Smooth muscle cell (in vitro differentiated cells): Measurements from ENCODE around the gene PADI6. TPM values are rescaled to one million over a fixed set of nuclear protein-coding genes. Genes with fewer than 3 reads are reported as not detected.

Source experiments
- DNase-seq: peaks from one replicate; lab custom pipeline; 2025; ENCODE audit not compliant: unreplicated experiment; lab: John Stamatoyannopoulos, UW
- H2AFZ ChIP-seq: fragments of 200-600 bp; sonication (generic); 2 replicates; pipeline ENCODE4 v1.6.0; 2016; ENCODE audit warnings: antibody characterized with exemption, low read depth, mild to moderate bottlenecking
- H3F3A ChIP-seq: fragments of 200-600 bp; sonication (generic); 2 replicates; pipeline ENCODE4 v1.6.0; 2017; ENCODE audit warnings: antibody characterized with exemption, low read depth
- H3K27ac ChIP-seq: fragments of 200-600 bp; sonication (generic); 2 replicates; pipeline ENCODE4 v1.5.1; 2016; ENCODE audit warnings: low read depth, mild to moderate bottlenecking
- H3K27me3 ChIP-seq: fragments of 200-600 bp; sonication (generic); 2 replicates; pipeline ENCODE4 v1.6.1; 2016; ENCODE audit warnings: low read depth, mild to moderate bottlenecking
- H3K36me3 ChIP-seq: fragments of 200-600 bp; sonication (generic); 2 replicates; pipeline ENCODE4 v1.5.1; 2016; ENCODE audit warnings: low read depth
- H3K4me1 ChIP-seq: fragments of 200-600 bp; sonication (generic); 2 replicates; pipeline ENCODE4 v1.5.1; 2016; ENCODE audit warnings: low read depth
- H3K4me2 ChIP-seq: fragments of 200-600 bp; sonication (generic); 2 replicates; pipeline ENCODE4 v1.6.0; 2016; ENCODE audit warnings: mild to moderate bottlenecking
- H3K4me3 ChIP-seq: fragments of 200-600 bp; sonication (generic); 2 replicates; pipeline ENCODE4 v1.5.1; 2016; ENCODE audit warnings: mild to moderate bottlenecking
- H3K79me2 ChIP-seq: fragments of 200-600 bp; sonication (generic); 2 replicates; pipeline ENCODE4 v1.6.0; 2016; ENCODE audit warnings: low read depth, mild to moderate bottlenecking
- H3K9ac ChIP-seq: fragments of 200-600 bp; sonication (generic); 2 replicates; pipeline ENCODE4 v1.6.0; 2016; ENCODE audit warnings: low read depth
- H3K9me3 ChIP-seq: fragments of 200-600 bp; sonication (generic); replicated peaks from 2 replicates; pipeline ENCODE4 v1.5.1; 2016; ENCODE audit warnings: low read depth
- H4K20me1 ChIP-seq: fragments of 200-600 bp; sonication (generic); 2 replicates; pipeline ENCODE4 v1.6.0; 2016; ENCODE audit warnings: low read depth
- WGBS: methylation state at CpG from one replicate; pipeline ENCODE4 v1.1.7; 2016; ENCODE audit warnings: low lambda C conversion rate; 5-methylcytosine and 5-hydroxymethylcytosine counted together
- polyA plus RNA-seq: library from polyadenylated mRNA; unstranded; fragments of >200 nt; fragmentation: Nextera tagmentation; extraction: Ambion mirVana; gene quantifications from 2 replicates; pipeline ENCODE4 v1.2.1, GENCODE V29; 2016
- total RNA-seq: library from RNA; depleted of rRNA; stranded (reverse); fragments of >200 nt; gene quantifications from 2 replicates; pipeline ENCODE4 v1.2.3, GENCODE V29; 2014
- TF ChIP-seq, protein P1 (sequence below): fragments of 200-600 bp; sonication (generic); IDR thresholded peaks from 2 replicates; pipeline ENCODE4 v1.5.1; 2017; ENCODE audit warnings: borderline replicate concordance, mild to moderate bottlenecking, antibody characterized with exemption; ENCODE audit not compliant: insufficient read depth, poor library complexity, severe bottlenecking

Gene PADI6
- total and polyA plus RNA-seq, 2 experiments from 2014 or later, result not detected

DNA sequence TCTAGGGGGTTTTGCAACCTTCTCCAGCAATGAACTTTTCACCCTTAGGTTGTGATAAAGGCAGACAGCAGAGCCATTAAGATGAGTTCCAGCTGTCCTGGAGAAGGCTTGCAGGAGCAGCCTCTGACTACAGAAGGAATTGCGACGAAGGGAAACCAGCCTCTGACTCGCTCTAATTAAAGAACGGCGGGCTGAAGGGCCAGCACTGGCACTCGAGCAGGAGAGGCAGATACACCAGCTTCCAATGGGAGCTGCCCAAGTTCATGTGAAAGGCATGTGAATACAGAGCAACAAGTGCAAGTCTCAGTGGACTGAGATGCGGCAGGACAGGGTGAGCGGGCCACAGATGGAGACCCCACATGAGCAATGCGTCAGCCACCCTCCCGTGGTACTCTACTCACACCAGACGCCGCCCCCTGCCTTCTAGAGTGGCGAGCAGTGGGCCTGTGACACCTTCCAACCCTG, 51.8 kb downstream of the PADI6 start:
- peaks cover 12% of the 10 kb centered on the region for H3K79me2 ChIP-seq
- no peak for DNase-seq
- TF ChIP-seq, protein P1, sequence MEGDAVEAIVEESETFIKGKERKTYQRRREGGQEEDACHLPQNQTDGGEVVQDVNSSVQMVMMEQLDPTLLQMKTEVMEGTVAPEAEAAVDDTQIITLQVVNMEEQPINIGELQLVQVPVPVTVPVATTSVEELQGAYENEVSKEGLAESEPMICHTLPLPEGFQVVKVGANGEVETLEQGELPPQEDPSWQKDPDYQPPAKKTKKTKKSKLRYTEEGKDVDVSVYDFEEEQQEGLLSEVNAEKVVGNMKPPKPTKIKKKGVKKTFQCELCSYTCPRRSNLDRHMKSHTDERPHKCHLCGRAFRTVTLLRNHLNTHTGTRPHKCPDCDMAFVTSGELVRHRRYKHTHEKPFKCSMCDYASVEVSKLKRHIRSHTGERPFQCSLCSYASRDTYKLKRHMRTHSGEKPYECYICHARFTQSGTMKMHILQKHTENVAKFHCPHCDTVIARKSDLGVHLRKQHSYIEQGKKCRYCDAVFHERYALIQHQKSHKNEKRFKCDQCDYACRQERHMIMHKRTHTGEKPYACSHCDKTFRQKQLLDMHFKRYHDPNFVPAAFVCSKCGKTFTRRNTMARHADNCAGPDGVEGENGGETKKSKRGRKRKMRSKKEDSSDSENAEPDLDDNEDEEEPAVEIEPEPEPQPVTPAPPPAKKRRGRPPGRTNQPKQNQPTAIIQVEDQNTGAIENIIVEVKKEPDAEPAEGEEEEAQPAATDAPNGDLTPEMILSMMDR, result no peak
- H3K9me3 ChIP-seq, result no peaks in the 10 kb centered on the region
- H2AFZ ChIP-seq, result no peak overlapping the region
- no peak overlapping the region for H3K4me2 ChIP-seq
- no peaks in the 10 kb centered on the region for H3K27me3 ChIP-seq
- WGBS, result 58% methylated on average over 12 of the region's 13 CpGs
- H3K4me3 ChIP-seq, result no peak overlapping the region
- H3K27ac ChIP-seq, result no peak overlapping the region
- no peaks in the 10 kb centered on the region for H3F3A ChIP-seq
- peaks cover 3% of the 10 kb centered on the region for H3K36me3 ChIP-seq
- H4K20me1 ChIP-seq, result peaks cover 96% of the 10 kb centered on the region
- H3K4me1 ChIP-seq, result no peaks in the 10 kb centered on the region
- no peak overlapping the region for H3K9ac ChIP-seq

DNA sequence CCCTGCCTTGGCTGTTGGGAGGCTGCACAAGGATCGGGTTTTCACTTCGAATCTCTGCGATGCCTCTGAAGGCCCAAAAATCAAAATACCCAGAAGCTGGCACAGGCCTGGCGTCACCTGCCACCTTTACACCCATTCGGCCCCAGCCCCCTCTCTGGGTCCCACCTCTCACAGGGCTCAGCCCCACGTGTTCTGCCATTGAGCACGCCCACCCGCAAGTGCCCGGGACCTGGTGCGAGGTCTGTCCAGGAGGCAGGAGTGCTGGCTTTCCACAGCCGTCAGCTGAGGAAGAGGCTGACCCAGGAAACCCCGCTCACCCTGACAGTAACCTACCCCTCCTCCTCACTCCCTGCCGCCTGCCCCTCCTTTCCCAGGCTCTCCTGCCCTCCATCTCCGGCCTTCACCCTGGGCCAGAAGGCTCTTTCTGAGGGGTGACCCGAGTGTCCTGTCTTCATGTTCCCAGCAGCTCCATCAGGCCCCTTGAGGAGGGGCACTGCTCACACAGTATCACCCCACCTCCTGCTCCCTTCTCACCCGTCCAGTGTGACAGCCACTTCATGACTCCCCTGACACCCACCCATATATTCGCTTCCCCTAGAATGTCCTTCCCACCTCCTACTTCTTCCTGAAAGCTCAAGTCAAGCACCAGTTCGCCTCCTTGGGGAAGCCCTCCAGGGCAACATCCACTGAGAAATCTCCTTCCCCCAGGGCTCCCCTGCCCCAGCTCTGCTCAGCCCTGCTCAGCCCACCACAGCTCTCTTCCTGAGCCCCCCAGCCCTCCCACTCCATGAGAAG, 54.0 kb downstream of the PADI6 start:
- no peaks in the 10 kb centered on the region for H3K36me3 ChIP-seq
- H3F3A ChIP-seq, result no peaks in the 10 kb centered on the region
- no peak for DNase-seq
- H3K4me3 ChIP-seq, result no peak overlapping the region
- H4K20me1 ChIP-seq, result peaks cover 99% of the 10 kb centered on the region
- no peak overlapping the region for H2AFZ ChIP-seq
- 93% methylated on average over 15 of the region's 18 CpGs for WGBS
- H3K4me2 ChIP-seq, result no peak overlapping the region
- no peaks in the 10 kb centered on the region for H3K27me3 ChIP-seq
- H3K27ac ChIP-seq, result no peak overlapping the region
- H3K9me3 ChIP-seq, result no peaks in the 10 kb centered on the region
- no peaks in the 10 kb centered on the region for H3K4me1 ChIP-seq
- H3K9ac ChIP-seq, result no peak overlapping the region
- H3K79me2 ChIP-seq, result peaks cover 30% of the 10 kb centered on the region
- TF ChIP-seq, protein P1, result no peak

DNA sequence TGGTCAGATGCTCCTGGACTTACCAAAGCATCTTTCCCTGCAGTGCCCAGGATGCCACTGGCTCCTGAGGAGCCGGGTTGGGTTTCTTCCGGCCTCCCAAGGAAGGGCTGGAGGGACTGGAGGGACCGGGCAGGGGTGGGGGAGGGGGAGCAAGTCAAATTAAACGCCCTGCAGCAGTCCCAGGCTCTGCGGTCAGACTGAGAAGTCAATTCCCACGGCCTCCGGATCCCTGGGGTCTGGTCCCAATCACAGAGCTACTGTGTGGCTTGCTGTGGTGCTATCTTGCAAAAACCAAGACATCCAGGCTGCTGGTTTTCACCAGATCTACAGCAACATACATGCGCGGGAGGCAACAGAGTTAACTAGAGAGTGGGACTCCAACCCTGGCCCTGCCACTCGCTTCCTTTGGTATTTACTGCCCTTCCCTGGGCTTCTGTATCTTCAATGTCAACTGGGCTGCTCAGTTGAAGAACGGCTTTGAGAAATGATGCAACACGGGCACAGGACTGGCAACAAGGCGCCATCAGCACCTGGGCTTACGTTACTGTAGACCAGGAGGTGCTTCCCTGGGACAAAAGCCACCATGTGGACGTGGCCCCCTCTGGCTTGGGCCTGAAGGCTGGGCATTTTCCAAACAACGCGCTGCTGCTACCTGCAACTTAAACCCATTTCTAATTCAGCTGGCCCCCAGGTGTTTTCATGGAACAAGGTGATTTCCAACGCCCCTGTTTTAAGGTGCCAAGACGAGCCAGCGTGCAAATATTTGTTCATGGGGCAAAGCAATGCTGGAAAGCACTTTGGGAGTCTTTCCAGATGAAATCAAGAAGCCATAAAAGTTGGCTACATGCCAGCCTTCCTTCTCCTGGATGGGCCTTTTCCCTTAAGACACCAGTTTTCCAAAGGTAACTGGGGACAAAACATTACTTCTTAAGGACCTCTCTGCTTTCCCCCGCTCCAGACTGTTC, 56.0 kb downstream of the PADI6 start:
- TF ChIP-seq, protein P1, result no peak
- H3K4me3 ChIP-seq, result no peak overlapping the region
- H3K4me1 ChIP-seq, result no peaks in the 10 kb centered on the region
- no peak overlapping the region for H3K9ac ChIP-seq
- 77% methylated on average over 21 of the region's 21 CpGs for WGBS
- H2AFZ ChIP-seq, result no peak overlapping the region
- DNase-seq, result no peak
- H3K27ac ChIP-seq, result no peak overlapping the region
- no peaks in the 10 kb centered on the region for H3K27me3 ChIP-seq
- peaks cover 99% of the 10 kb centered on the region for H4K20me1 ChIP-seq
- H3F3A ChIP-seq, result no peaks in the 10 kb centered on the region
- H3K4me2 ChIP-seq, result no peak overlapping the region
- no peaks in the 10 kb centered on the region for H3K9me3 ChIP-seq
- peaks cover 47% of the 10 kb centered on the region for H3K79me2 ChIP-seq
- H3K36me3 ChIP-seq, result no peaks in the 10 kb centered on the region
